K562 (cell line): ENCODE data around the gene NUBP2. TPM values are rescaled to one million over a fixed set of nuclear protein-coding genes. Genes with fewer than 3 reads are reported as not detected.

Experiments used
- CAMTA2 ChIP-seq: fragments of 250-450 bp; sonication (Bioruptor Pico); conservative IDR thresholded peaks from 2 replicates; pipeline ENCODE4 v1.5.1; 2022
- KLF1 ChIP-seq: fragments of 450-650 bp; IDR thresholded peaks from 2 replicates; pipeline ENCODE4 v1.6.1; 2016; ENCODE audit warnings: missing genetic modification characterization, missing compliant biosample characterization
- LARP7 ChIP-seq: fragments of 450-650 bp; IDR thresholded peaks from 2 replicates; pipeline ENCODE4 v1.6.1; 2016
- MEF2D ChIP-seq: conservative IDR thresholded peaks from 2 replicates; pipeline ENCODE4 v1.6.1; 2016; ENCODE audit warnings: low read depth, missing genetic modification characterization, missing compliant biosample characterization
- POLR2AphosphoS2 ChIP-seq: IDR thresholded peaks from 2 replicates; pipeline ENCODE4 v1.6.1; 2012; ENCODE audit warnings: low read length, improper control_type of control experiment
- ZNF436 ChIP-seq: fragments of 250-450, 450-650 bp; sonication (Bioruptor Pico); formaldehyde crosslinking; IDR thresholded peaks from 2 replicates; pipeline ENCODE4 v1.7.0; 2020; ENCODE audit warnings: mild to moderate bottlenecking
- polyA plus RNA-seq, 8 experiments: library from polyadenylated mRNA; depleted of rRNA in 4 of 8; stranded (reverse) in 5 of 8; unstranded in 3 of 8; fragments of >200 nt; fragmentation: Nextera tagmentation in 2 of 8; fragmentation: Illumina TruSeq in 1 of 8; extraction: Ambion mirVana in 2 of 8; extraction: Trizol in 1 of 8; gene quantifications; 2 replicates each; pipeline versions ENCODE4 v1.2.1 to v1.2.3, GENCODE V29; 2011 to 2014; ENCODE audit warnings: inconsistent platforms in 1 of 8, missing spikeins in 1 of 8
- total RNA-seq, 7 experiments: library from RNA; depleted of rRNA in 6 of 7; stranded (reverse); fragments of >200 nt in 6 of 7; fragmentation: Illumina TruSeq in 2 of 7; extraction: Trizol in 2 of 7; gene quantifications; 2 replicates each; pipeline versions ENCODE4 v1.2.1 to v1.2.3, GENCODE V29; 2011 to 2021; ENCODE audit warnings: low replicate concordance in 1 of 7
- TF ChIP-seq, protein P1 (sequence below): fragments of 450-650 bp; IDR thresholded peaks from 2 replicates; pipeline ENCODE4 v1.6.1; 2017; ENCODE audit warnings: antibody characterized with exemption, mild to moderate bottlenecking
- TF ChIP-seq, protein P2 (sequence below), 2 experiments: IDR thresholded peaks; 2 replicates each; pipeline ENCODE4 v1.6.1; 2011; ENCODE audit warnings: borderline replicate concordance in 1 of 2, control low read depth in 1 of 2, low read depth in 1 of 2, low read length in 1 of 2, mild to moderate bottlenecking in 1 of 2, mixed read lengths in 1 of 2, moderate library complexity in 1 of 2; ENCODE audit not compliant: insufficient read depth in 1 of 2, insufficient read length in 1 of 2, poor library complexity in 1 of 2, severe bottlenecking in 1 of 2; ENCODE audit errors: extremely low read depth in 1 of 2
- TF ChIP-seq, protein P3 (sequence below): fragments of 450-650 bp; conservative IDR thresholded peaks from 2 replicates; pipeline ENCODE4 v1.6.1; 2016; ENCODE audit warnings: missing genetic modification characterization, low read depth, mild to moderate bottlenecking, missing compliant biosample characterization, moderate library complexity
- TF ChIP-seq, protein P4 (sequence below): sonication (generic); formaldehyde crosslinking; IDR thresholded peaks from 2 replicates; pipeline ENCODE4 v1.8.1; 2023; ENCODE audit warnings: mild to moderate bottlenecking, missing genetic modification reagents
- TF ChIP-seq, protein P5 (sequence below): fragments of 450-650 bp; conservative IDR thresholded peaks from 2 replicates; pipeline ENCODE4 v1.6.1; 2016; ENCODE audit warnings: missing genetic modification characterization, low read depth, mild to moderate bottlenecking, control low read depth, missing compliant biosample characterization

The NUBP2 gene
- total and polyA plus RNA-seq, 9 of the 15 experiments (the other 6 are each of a cell fraction or from before 2014, with no cell fraction given) = 1.8 to 115 (median 24.0) TPM

DNA sequence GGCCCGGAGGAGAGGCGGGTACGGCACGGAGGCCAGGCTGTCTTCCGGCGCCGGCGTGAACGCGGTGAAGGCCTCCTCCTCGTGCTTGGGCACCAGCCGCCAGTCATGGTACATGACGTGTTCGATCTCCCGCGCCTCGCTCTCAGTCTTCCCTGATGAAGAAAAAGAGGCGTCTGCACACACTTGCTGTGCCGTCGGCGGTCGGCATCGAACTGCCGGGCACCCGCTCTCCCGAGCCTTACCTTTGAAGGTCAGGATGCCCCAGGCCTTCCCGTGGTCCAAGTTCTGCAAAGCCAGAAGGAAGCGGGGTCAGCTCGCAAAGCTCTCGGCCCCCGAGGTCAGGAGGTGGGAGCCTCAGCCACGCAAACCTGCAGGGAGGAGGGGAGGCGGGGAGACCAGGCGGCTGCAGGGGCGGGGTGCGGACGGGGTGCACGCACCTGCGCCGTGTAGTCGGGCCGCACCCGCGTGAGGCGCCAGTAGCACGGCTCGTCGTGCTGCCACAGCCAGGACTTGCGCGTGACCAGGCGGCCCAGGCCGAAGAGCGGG is 10.3 kb upstream of the NUBP2 start, which contains the start of gene EME2 (continued):
- TF ChIP-seq, protein P1, sequence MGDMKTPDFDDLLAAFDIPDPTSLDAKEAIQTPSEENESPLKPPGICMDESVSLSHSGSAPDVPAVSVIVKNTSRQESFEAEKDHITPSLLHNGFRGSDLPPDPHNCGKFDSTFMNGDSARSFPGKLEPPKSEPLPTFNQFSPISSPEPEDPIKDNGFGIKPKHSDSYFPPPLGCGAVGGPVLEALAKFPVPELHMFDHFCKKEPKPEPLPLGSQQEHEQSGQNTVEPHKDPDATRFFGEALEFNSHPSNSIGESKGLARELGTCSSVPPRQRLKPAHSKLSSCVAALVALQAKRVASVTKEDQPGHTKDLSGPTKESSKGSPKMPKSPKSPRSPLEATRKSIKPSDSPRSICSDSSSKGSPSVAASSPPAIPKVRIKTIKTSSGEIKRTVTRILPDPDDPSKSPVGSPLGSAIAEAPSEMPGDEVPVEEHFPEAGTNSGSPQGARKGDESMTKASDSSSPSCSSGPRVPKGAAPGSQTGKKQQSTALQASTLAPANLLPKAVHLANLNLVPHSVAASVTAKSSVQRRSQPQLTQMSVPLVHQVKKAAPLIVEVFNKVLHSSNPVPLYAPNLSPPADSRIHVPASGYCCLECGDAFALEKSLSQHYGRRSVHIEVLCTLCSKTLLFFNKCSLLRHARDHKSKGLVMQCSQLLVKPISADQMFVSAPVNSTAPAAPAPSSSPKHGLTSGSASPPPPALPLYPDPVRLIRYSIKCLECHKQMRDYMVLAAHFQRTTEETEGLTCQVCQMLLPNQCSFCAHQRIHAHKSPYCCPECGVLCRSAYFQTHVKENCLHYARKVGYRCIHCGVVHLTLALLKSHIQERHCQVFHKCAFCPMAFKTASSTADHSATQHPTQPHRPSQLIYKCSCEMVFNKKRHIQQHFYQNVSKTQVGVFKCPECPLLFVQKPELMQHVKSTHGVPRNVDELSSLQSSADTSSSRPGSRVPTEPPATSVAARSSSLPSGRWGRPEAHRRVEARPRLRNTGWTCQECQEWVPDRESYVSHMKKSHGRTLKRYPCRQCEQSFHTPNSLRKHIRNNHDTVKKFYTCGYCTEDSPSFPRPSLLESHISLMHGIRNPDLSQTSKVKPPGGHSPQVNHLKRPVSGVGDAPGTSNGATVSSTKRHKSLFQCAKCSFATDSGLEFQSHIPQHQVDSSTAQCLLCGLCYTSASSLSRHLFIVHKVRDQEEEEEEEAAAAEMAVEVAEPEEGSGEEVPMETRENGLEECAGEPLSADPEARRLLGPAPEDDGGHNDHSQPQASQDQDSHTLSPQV = 0 out of 2 replicates have a peak, but pooled peaks have one; percentile 14
- TF ChIP-seq CAMTA2 (CRISPR knock-in tag) (no peak), KLF1 (tag) (no peak), POLR2AphosphoS2 (no peak), LARP7 (no peak), ZNF436 (CRISPR knock-in tag) (no peak), MEF2D (tag) (no peak)
- TF ChIP-seq, protein P2, sequence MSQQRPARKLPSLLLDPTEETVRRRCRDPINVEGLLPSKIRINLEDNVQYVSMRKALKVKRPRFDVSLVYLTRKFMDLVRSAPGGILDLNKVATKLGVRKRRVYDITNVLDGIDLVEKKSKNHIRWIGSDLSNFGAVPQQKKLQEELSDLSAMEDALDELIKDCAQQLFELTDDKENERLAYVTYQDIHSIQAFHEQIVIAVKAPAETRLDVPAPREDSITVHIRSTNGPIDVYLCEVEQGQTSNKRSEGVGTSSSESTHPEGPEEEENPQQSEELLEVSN (IDR thresholded peaks at IDR 0.05; ENCODE audit: borderline replicate concordance in 1 of 2, extremely low read depth in 1 of 2, insufficient read depth in 1 of 2, insufficient read length in 1 of 2, low read depth in 1 of 2, low read length in 1 of 2, poor library complexity in 1 of 2, severe bottlenecking in 1 of 2) = peak in 1 of 2 experiments; percentile 71
- TF ChIP-seq, protein P3, sequence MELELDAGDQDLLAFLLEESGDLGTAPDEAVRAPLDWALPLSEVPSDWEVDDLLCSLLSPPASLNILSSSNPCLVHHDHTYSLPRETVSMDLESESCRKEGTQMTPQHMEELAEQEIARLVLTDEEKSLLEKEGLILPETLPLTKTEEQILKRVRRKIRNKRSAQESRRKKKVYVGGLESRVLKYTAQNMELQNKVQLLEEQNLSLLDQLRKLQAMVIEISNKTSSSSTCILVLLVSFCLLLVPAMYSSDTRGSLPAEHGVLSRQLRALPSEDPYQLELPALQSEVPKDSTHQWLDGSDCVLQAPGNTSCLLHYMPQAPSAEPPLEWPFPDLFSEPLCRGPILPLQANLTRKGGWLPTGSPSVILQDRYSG (tag) = no peak
- TF ChIP-seq, protein P4, sequence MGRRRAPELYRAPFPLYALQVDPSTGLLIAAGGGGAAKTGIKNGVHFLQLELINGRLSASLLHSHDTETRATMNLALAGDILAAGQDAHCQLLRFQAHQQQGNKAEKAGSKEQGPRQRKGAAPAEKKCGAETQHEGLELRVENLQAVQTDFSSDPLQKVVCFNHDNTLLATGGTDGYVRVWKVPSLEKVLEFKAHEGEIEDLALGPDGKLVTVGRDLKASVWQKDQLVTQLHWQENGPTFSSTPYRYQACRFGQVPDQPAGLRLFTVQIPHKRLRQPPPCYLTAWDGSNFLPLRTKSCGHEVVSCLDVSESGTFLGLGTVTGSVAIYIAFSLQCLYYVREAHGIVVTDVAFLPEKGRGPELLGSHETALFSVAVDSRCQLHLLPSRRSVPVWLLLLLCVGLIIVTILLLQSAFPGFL (CRISPR knock-in tag) = no peak
- TF ChIP-seq, protein P5, sequence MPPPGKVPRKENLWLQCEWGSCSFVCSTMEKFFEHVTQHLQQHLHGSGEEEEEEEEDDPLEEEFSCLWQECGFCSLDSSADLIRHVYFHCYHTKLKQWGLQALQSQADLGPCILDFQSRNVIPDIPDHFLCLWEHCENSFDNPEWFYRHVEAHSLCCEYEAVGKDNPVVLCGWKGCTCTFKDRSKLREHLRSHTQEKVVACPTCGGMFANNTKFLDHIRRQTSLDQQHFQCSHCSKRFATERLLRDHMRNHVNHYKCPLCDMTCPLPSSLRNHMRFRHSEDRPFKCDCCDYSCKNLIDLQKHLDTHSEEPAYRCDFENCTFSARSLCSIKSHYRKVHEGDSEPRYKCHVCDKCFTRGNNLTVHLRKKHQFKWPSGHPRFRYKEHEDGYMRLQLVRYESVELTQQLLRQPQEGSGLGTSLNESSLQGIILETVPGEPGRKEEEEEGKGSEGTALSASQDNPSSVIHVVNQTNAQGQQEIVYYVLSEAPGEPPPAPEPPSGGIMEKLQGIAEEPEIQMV (tag) = no peak
